Glomerular endothelial cell (primary cell): ENCODE measurements around the gene FKBP2. TPM values are rescaled to one million over a fixed set of nuclear protein-coding genes. Genes with fewer than 3 reads are reported as not detected.

Source experiments
- DNase-seq: peaks from one replicate; pipeline ENCODE4 v3.0.0-alpha.2; 2011; ENCODE audit warnings: low read depth, low spot score; ENCODE audit errors: extremely low read depth
- total RNA-seq: library from RNA; depleted of rRNA; stranded (reverse); fragments of >200 nt; gene quantifications from 2 replicates; pipeline ENCODE4 v1.2.3, GENCODE V29; 2015

FKBP2 gene
- total RNA-seq, 1 donor from 2014 or later = 52.8 TPM

- DNase-seq = no peak
Observed at GRCh38 chr11:64246871-64247728, 6.2 kb downstream of the FKBP2 start, which contains the start of gene PPP1R14B. TSS of gene PPP1R14B (minus strand) at chr11:64246943. CDS start at chr11:64246673, 270 bp downstream.

- no peak for DNase-seq
Observed at GRCh38 chr11:64247729-64248531, 7.0 kb downstream of the FKBP2 start.

GRCh38 chr11:64248578-64248977 is 7.7 kb downstream of the FKBP2 start:
- no peak for DNase-seq

GRCh38 chr11:64249038-64249437 is 8.1 kb downstream of the FKBP2 start:
- no peak for DNase-seq

- DNase-seq = no peak
Observed at GRCh38 chr11:64249563-64250414, 8.9 kb downstream of the FKBP2 start.

GRCh38 chr11:64250415-64251015 is 9.6 kb downstream of the FKBP2 start:
- no peak for DNase-seq

GRCh38 chr11:64251016-64251752 is 10.3 kb downstream of the FKBP2 start, which contains the start of gene PLCB3:
TSS of gene PLCB3 (plus strand) at chr11:64251530. CDS start at chr11:64251650, 120 bp downstream.
- no peak for DNase-seq

GRCh38 chr11:64251753-64252002 is 10.8 kb downstream of the FKBP2 start:
- no peak for DNase-seq

- no peak for DNase-seq
Observed at GRCh38 chr11:64252003-64252872, 11.3 kb downstream of the FKBP2 start.

GRCh38 chr11:64253043-64253442 is 12.1 kb downstream of the FKBP2 start:
- DNase-seq = no peak

- DNase-seq = no peak
Observed at GRCh38 chr11:64253481-64253880, 12.6 kb downstream of the FKBP2 start.

- no peak for DNase-seq
Observed at GRCh38 chr11:64254326-64254725, 13.4 kb downstream of the FKBP2 start.

- no peak for DNase-seq
Observed at GRCh38 chr11:64255135-64256128, 14.5 kb downstream of the FKBP2 start.

- no peak for DNase-seq
Observed at GRCh38 chr11:64256300-64256699, 15.4 kb downstream of the FKBP2 start.

GRCh38 chr11:64258356-64258755 is 17.5 kb downstream of the FKBP2 start:
- DNase-seq = no peak

GRCh38 chr11:64258946-64259532 is 18.1 kb downstream of the FKBP2 start:
- no peak for DNase-seq

GRCh38 chr11:64259533-64260067 is 18.7 kb downstream of the FKBP2 start:
- DNase-seq = no peak
